GM12878 (cell line): ENCODE measurements around the gene PHACTR1. TPM values are rescaled to one million over a fixed set of nuclear protein-coding genes. Genes with fewer than 3 reads are reported as not detected.

Source experiments
- ATF7 ChIP-seq: fragments of 450-650 bp; IDR thresholded peaks from 2 replicates; pipeline ENCODE4 v1.6.1; 2016; ENCODE audit warnings: low read depth, mild to moderate bottlenecking
- CBFB ChIP-seq: IDR thresholded peaks from 2 replicates; pipeline ENCODE4 v1.6.1; 2016; ENCODE audit warnings: antibody characterized with exemption, low read depth
- CBX5 ChIP-seq: sonication (generic); IDR thresholded peaks from 2 replicates; pipeline ENCODE4 v1.6.1; 2016; ENCODE audit warnings: low read depth, moderate library complexity, mild to moderate bottlenecking, inconsistent platforms
- CEBPB ChIP-seq, 2 experiments: fragments of 150-350 bp in 1 of 2; IDR thresholded peaks; 2 replicates each; pipeline ENCODE4 v1.6.1; 2012 to 2014; ENCODE audit warnings: low read depth in 2 of 2, low read length in 2 of 2, borderline replicate concordance in 1 of 2, inconsistent platforms in 1 of 2
- CHD2 ChIP-seq: IDR thresholded peaks from 2 replicates; pipeline ENCODE4 v1.6.1; 2011; ENCODE audit warnings: low read depth, low read length, improper control_type of control experiment, borderline replicate concordance
- CREB1 ChIP-seq: IDR thresholded peaks from 2 replicates; pipeline ENCODE4 v1.6.1; 2012; ENCODE audit warnings: low read depth, mild to moderate bottlenecking, inconsistent platforms
- EGR1 ChIP-seq, 2 experiments: IDR thresholded peaks; 1 replicate in 1 of 2; 2 replicates in 1 of 2; pipeline ENCODE4 v1.6.1; 2011 to 2012; ENCODE audit warnings: low read depth in 2 of 2, low read length in 2 of 2, borderline replicate concordance in 1 of 2, mild to moderate bottlenecking in 1 of 2, moderate library complexity in 1 of 2
- EP300 ChIP-seq, 2 experiments: fragments of 150-350 bp in 1 of 2; IDR thresholded peaks; 2 replicates each; pipeline ENCODE4 v1.6.1; 2011 to 2012; ENCODE audit warnings: low read depth in 2 of 2, low read length in 2 of 2, borderline replicate concordance in 1 of 2, improper control_type of control experiment in 1 of 2, inconsistent platforms in 1 of 2; ENCODE audit not compliant: control insufficient read depth in 1 of 2
- EZH2 ChIP-seq: IDR thresholded peaks from 2 replicates; pipeline ENCODE4 v1.6.1; 2012; ENCODE audit warnings: low read depth, mild to moderate bottlenecking, control low read depth, inconsistent platforms, low read length, borderline replicate concordance; ENCODE audit not compliant: control insufficient read depth
- FOXK2 ChIP-seq: fragments of 450-650 bp; IDR thresholded peaks from 2 replicates; pipeline ENCODE4 v1.6.1; 2017; ENCODE audit warnings: mild to moderate bottlenecking, moderate library complexity
- FOXM1 ChIP-seq: IDR thresholded peaks from 2 replicates; pipeline ENCODE4 v1.6.1; 2012; ENCODE audit warnings: low read depth, mild to moderate bottlenecking, inconsistent platforms, low read length, moderate library complexity
- GATAD2B ChIP-seq: fragments of 450-650 bp; conservative IDR thresholded peaks from 2 replicates; pipeline ENCODE4 v1.6.1; 2017; ENCODE audit warnings: low read depth, mild to moderate bottlenecking, moderate library complexity
- HDAC6 ChIP-seq: fragments of 200-600 bp; sonication (generic); IDR thresholded peaks from one replicate; pipeline ENCODE4 v1.8.0; 2017; ENCODE audit warnings: antibody characterized with exemption; ENCODE audit not compliant: unreplicated experiment
- JUNB ChIP-seq: IDR thresholded peaks from 2 replicates; pipeline ENCODE4 v1.6.1; 2016; ENCODE audit warnings: antibody characterized with exemption, mild to moderate bottlenecking
- MEF2B ChIP-seq: fragments of 450-650 bp; IDR thresholded peaks from 2 replicates; pipeline ENCODE4 v1.6.1; 2018; ENCODE audit warnings: mild to moderate bottlenecking, moderate library complexity; ENCODE audit not compliant: partially characterized antibody, poor library complexity, severe bottlenecking
- NR2C2 ChIP-seq: IDR thresholded peaks from 2 replicates; pipeline ENCODE4 v1.6.1; 2011; ENCODE audit warnings: borderline replicate concordance, low read depth; ENCODE audit not compliant: control insufficient read depth, insufficient read length
- POLR2AphosphoS5 ChIP-seq: IDR thresholded peaks from 2 replicates; pipeline ENCODE4 v1.6.1; 2011; ENCODE audit warnings: mild to moderate bottlenecking, low read length, inconsistent platforms
- RAD21 ChIP-seq: IDR thresholded peaks from 2 replicates; pipeline ENCODE4 v1.6.1; 2011; ENCODE audit warnings: mild to moderate bottlenecking, low read depth, low read length, moderate library complexity; ENCODE audit not compliant: insufficient read depth
- RAD51 ChIP-seq: fragments of 450-650 bp; IDR thresholded peaks from 2 replicates; pipeline ENCODE4 v1.6.1; 2016; ENCODE audit warnings: moderate library complexity, mild to moderate bottlenecking, inconsistent platforms
- RFX5 ChIP-seq: IDR thresholded peaks from 2 replicates; pipeline ENCODE4 v1.6.1; 2011; ENCODE audit warnings: low read depth, low read length, improper control_type of control experiment
- SIN3A ChIP-seq: IDR thresholded peaks from 2 replicates; pipeline ENCODE4 v1.6.1; 2012; ENCODE audit warnings: low read depth, low read length, improper control_type of control experiment
- SIX5 ChIP-seq: IDR thresholded peaks from 2 replicates; pipeline ENCODE4 v1.6.1; 2011; ENCODE audit warnings: mild to moderate bottlenecking, low read depth, low read length, moderate library complexity; ENCODE audit not compliant: severe bottlenecking
- ZNF207 ChIP-seq: fragments of 450-650 bp; IDR thresholded peaks from 2 replicates; pipeline ENCODE4 v1.6.1; 2014; ENCODE audit warnings: antibody characterized with exemption, mild to moderate bottlenecking, borderline replicate concordance
- ZZZ3 ChIP-seq: IDR thresholded peaks from 2 replicates; pipeline ENCODE4 v1.6.1; 2011; ENCODE audit warnings: low read depth; ENCODE audit not compliant: control insufficient read depth, insufficient read length
- polyA plus RNA-seq, 11 experiments: library from polyadenylated mRNA; depleted of rRNA in 4 of 11; unstranded in 6 of 11; stranded (reverse) in 5 of 11; fragments of >200 nt; fragmentation: Nextera tagmentation in 4 of 11; fragmentation: Illumina TruSeq in 1 of 11; extraction: Ambion mirVana in 4 of 11; extraction: Trizol in 1 of 11; gene quantifications; 1 replicate in 1 of 11; 2 replicates in 10 of 11; pipeline versions ENCODE4 v1.2.1 to v1.2.3, GENCODE V29; 2011 to 2016; ENCODE audit warnings: inconsistent platforms in 2 of 11, missing spikeins in 2 of 11, low read depth in 1 of 11
- total RNA-seq, 4 experiments: library from RNA; depleted of rRNA in 3 of 4; stranded (reverse); fragments of >200 nt in 3 of 4; fragmentation: Illumina TruSeq in 1 of 4; extraction: Trizol in 1 of 4; gene quantifications; 2 replicates each; pipeline versions ENCODE4 v1.2.1 to v1.2.3, GENCODE V29; 2013 to 2021
- TF ChIP-seq, protein P1 (sequence below): fragments of 450-650 bp; IDR thresholded peaks from 2 replicates; pipeline ENCODE4 v1.6.1; 2014; ENCODE audit warnings: mild to moderate bottlenecking
- TF ChIP-seq, protein P2 (sequence below): IDR thresholded peaks from 2 replicates; pipeline ENCODE4 v1.6.1; 2011; ENCODE audit warnings: mild to moderate bottlenecking, low read depth, low read length, moderate library complexity; ENCODE audit not compliant: insufficient replicate concordance
- TF ChIP-seq, protein P3 (sequence below): IDR thresholded peaks from 2 replicates; pipeline ENCODE4 v1.6.1; 2011; ENCODE audit warnings: low read depth, low read length, improper control_type of control experiment, borderline replicate concordance

The PHACTR1 gene
- total and polyA plus RNA-seq, 10 of the 15 experiments (the other 5 are each of a cell fraction or from before 2014, with no cell fraction given) = 34.2 to 94.6 (median 62.3) TPM

DNA sequence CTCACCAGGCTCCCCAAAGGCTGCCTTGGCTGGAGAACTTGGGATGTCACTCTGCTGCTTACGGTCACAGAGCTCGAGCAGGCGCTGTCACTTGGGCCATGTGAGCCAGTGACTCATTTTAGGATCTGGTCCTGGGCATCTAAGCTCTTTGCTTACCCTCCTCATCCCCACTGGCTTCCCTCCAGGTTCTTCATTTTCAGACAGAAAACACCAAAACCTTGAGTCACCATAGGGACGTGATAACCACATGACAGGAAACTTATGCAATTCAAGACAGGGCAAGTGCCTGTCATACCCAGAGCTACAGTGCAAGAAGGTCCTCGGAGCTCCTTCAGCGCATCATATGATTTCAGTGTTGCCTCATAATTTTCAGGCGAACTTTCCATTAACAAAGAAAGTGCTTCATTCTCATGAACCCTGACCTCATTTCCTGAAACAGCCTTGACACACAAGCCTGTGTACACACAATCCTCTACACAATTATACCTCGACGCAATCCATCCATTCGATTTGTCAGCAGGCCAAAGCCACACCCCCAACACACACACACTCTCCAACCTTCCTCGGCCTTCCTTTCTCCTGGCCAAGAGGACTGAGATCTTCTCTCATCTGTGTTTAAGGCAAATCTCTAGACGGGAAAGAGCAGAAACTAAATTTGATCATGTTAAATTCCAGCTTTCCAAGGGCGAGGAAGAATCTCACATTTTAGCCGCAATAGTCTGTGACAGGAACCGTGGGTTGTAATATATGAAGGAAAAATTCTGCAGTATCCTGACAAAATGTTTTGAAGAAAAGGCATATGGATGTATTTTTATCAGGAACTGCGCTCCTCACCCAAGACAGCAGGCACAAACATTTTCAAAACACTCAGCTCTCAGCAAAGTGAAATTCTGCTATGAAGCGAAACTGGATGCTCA is 586.4 kb downstream of the PHACTR1 start (continued):
- no peak for TF ChIP-seq ZZZ3
- peak in 1 of 2 experiments; percentile 84; a peak in 1 of 4 replicates for TF ChIP-seq CEBPB (IDR thresholded peaks at IDR 0.05; ENCODE audit: borderline replicate concordance in 1 of 2, low read depth in 2 of 2, low read length in 2 of 2)
- no peak; the same call in 1 of the 2 replicates for TF ChIP-seq GATAD2B
- peak; percentile 90 for TF ChIP-seq JUNB
- TF ChIP-seq, protein P1, sequence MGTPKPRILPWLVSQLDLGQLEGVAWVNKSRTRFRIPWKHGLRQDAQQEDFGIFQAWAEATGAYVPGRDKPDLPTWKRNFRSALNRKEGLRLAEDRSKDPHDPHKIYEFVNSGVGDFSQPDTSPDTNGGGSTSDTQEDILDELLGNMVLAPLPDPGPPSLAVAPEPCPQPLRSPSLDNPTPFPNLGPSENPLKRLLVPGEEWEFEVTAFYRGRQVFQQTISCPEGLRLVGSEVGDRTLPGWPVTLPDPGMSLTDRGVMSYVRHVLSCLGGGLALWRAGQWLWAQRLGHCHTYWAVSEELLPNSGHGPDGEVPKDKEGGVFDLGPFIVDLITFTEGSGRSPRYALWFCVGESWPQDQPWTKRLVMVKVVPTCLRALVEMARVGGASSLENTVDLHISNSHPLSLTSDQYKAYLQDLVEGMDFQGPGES = no peak
- TF ChIP-seq FOXM1 = peak; percentile 57; the same call in 1 of the 2 replicates
- TF ChIP-seq ATF7 = peak; percentile 87
- TF ChIP-seq EP300 (IDR thresholded peaks at IDR 0.05; ENCODE audit: borderline replicate concordance in 1 of 2, control insufficient read depth in 1 of 2, low read depth in 2 of 2, low read length in 2 of 2) = peak in 1 of 2 experiments; percentile 74; a peak in 3 of 4 replicates
- TF ChIP-seq FOXK2 = no peak
- TF ChIP-seq CBFB = no peak
- no peak for TF ChIP-seq EZH2
- no peak for TF ChIP-seq HDAC6
- no peak for TF ChIP-seq RFX5
- TF ChIP-seq CREB1 = peak; percentile 92
- TF ChIP-seq ZNF207 = no peak
- peak; percentile 49; the same call in 1 of the 2 replicates for TF ChIP-seq POLR2AphosphoS5
- TF ChIP-seq RAD21 = no peak
- peak; percentile 14 for TF ChIP-seq SIX5
- no peak for TF ChIP-seq NR2C2
- no peak for TF ChIP-seq SIN3A
- no peak for TF ChIP-seq CHD2
- TF ChIP-seq MEF2B = no peak
- TF ChIP-seq, protein P2, sequence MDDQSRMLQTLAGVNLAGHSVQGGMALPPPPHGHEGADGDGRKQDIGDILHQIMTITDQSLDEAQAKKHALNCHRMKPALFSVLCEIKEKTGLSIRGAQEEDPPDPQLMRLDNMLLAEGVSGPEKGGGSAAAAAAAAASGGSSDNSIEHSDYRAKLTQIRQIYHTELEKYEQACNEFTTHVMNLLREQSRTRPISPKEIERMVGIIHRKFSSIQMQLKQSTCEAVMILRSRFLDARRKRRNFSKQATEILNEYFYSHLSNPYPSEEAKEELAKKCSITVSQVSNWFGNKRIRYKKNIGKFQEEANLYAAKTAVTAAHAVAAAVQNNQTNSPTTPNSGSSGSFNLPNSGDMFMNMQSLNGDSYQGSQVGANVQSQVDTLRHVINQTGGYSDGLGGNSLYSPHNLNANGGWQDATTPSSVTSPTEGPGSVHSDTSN = peak; percentile 16
- TF ChIP-seq, protein P3, sequence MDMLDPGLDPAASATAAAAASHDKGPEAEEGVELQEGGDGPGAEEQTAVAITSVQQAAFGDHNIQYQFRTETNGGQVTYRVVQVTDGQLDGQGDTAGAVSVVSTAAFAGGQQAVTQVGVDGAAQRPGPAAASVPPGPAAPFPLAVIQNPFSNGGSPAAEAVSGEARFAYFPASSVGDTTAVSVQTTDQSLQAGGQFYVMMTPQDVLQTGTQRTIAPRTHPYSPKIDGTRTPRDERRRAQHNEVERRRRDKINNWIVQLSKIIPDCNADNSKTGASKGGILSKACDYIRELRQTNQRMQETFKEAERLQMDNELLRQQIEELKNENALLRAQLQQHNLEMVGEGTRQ = peak; percentile 9; the same call in 1 of the 2 replicates
- TF ChIP-seq EGR1 (IDR thresholded peaks at IDR 0.05; ENCODE audit: borderline replicate concordance in 1 of 2, low read depth in 2 of 2, low read length in 2 of 2) = no peak
- no peak for TF ChIP-seq CBX5
- TF ChIP-seq RAD51 = peak; percentile 70
